A549 (cell line): ENCODE results near the gene HOXD9. TPM values are rescaled to one million over a fixed set of nuclear protein-coding genes. Genes with fewer than 3 reads are reported as not detected.

ENCODE experiments used
- ATAC-seq, 2 experiments: fragments of 200-7000 bp in 1 of 2; fragments of >200 bp in 1 of 2; cut with Nextera tagmentation in 1 of 2; cut with Tn5 transposase in 1 of 2; 3 replicates each; pipeline versions ENCODE4 v1.8.0 to v1.9.1; 2018 to 2020; ENCODE audit warnings: mild to moderate bottlenecking in 1 of 2, moderate library complexity in 1 of 2
- CTCF ChIA-PET: fragments of 300-600 bp; sonication (Branson Sonifier 250); formaldehyde crosslinking; extraction: SDS; loops from one replicate; lab custom pipeline; 2021; ENCODE audit warnings: antibody characterized with exemption, inconsistent platforms; lab: Yijun Ruan, JAX
- POLR2A ChIA-PET: fragments of 350-600 bp; formaldehyde crosslinking; extraction: SDS; loops from one replicate; lab custom pipeline; 2021; ENCODE audit warnings: antibody characterized with exemption, inconsistent platforms; lab: Yijun Ruan, JAX
- DNase-seq, 2 experiments: peaks; one replicate each; pipeline versions ENCODE4 v3.0.0 to v3.0.0-alpha.2; 2011 to 2016; ENCODE audit warnings: low read depth in 1 of 2, low spot score in 1 of 2
- FAIRE-seq: peaks from 2 replicates; lab custom pipeline; 2011; peaks lifted over from hg19 to GRCh38; lab: Jason Lieb, UNC
- H3K27ac ChIP-seq, 2 experiments: fragments of >200 bp; sonication (Bioruptor Twin); formaldehyde crosslinking; 3 replicates each; pipeline ENCODE4 v1.5.1; 2016 to 2017
- H3K4me1 ChIP-seq: fragments of >200 bp; sonication (Bioruptor Twin); formaldehyde crosslinking; 3 replicates; pipeline ENCODE4 v1.6.1; 2016
- H3K4me2 ChIP-seq: fragments of >200 bp; sonication (Bioruptor Twin); formaldehyde crosslinking; 3 replicates; pipeline ENCODE4 v1.6.1; 2016
- H3K4me3 ChIP-seq: fragments of >200 bp; sonication (Bioruptor Twin); formaldehyde crosslinking; 3 replicates; pipeline ENCODE4 v1.5.1; 2016
- H3K9me3 ChIP-seq: fragments of >200 bp; sonication (Bioruptor Twin); formaldehyde crosslinking; 3 replicates; pipeline ENCODE4 v1.6.1; 2016
- BHLHE40 ChIP-seq: IDR thresholded peaks from 2 replicates; pipeline ENCODE4 v1.6.1; 2012; ENCODE audit warnings: low read depth, low read length, inconsistent platforms
- CBX2 ChIP-seq: fragments of 200-600 bp; sonication (generic); IDR thresholded peaks from 2 replicates; pipeline ENCODE4 v1.6.1; 2016; ENCODE audit warnings: low read depth, mild to moderate bottlenecking, borderline replicate concordance
- CBX8 ChIP-seq: fragments of 200-600 bp; sonication (generic); IDR thresholded peaks from 2 replicates; pipeline ENCODE4 v1.6.1; 2016
- CEBPB ChIP-seq, 2 experiments: fragments of >200 bp in 1 of 2; sonication (Bioruptor Twin) in 1 of 2; formaldehyde crosslinking in 1 of 2; IDR thresholded peaks; 2 replicates each; pipeline ENCODE4 v1.6.1; 2012 to 2016
- EHF ChIP-seq: fragments of 250-450 bp; sonication (Bioruptor Pico); IDR thresholded peaks from 2 replicates; pipeline ENCODE4 v1.5.0; 2020; ENCODE audit warnings: mild to moderate bottlenecking
- EHMT2 ChIP-seq: fragments of 200-600 bp; sonication (generic); IDR thresholded peaks from 2 replicates; pipeline ENCODE4 v1.6.1; 2016; ENCODE audit warnings: antibody characterized with exemption, low read depth, mild to moderate bottlenecking, moderate library complexity
- FOSB ChIP-seq: fragments of 250-450 bp; sonication (Bioruptor Pico); IDR thresholded peaks from 2 replicates; pipeline ENCODE4 v1.5.0; 2020; ENCODE audit warnings: mild to moderate bottlenecking, moderate library complexity
- FOSL2 ChIP-seq, 2 experiments: fragments of 450-650 bp in 1 of 2; fragments of >200 bp in 1 of 2; sonication (Bioruptor Twin) in 1 of 2; formaldehyde crosslinking; IDR thresholded peaks; 2 replicates each; pipeline versions ENCODE4 v1.5.0 to v1.6.1; 2016 to 2020; ENCODE audit warnings: mild to moderate bottlenecking in 1 of 2, moderate library complexity in 1 of 2
- GATA3 ChIP-seq: IDR thresholded peaks from 2 replicates; pipeline ENCODE4 v1.6.1; 2012; ENCODE audit warnings: borderline replicate concordance
- HDAC2 ChIP-seq: fragments of 200-600 bp; sonication (generic); IDR thresholded peaks from 2 replicates; pipeline ENCODE4 v1.6.1; 2016
- HEYL ChIP-seq: fragments of 250-450 bp; sonication (Bioruptor Pico); IDR thresholded peaks from 2 replicates; pipeline ENCODE4 v1.8.0; 2021; ENCODE audit warnings: mild to moderate bottlenecking, moderate library complexity
- HOXA7 ChIP-seq: fragments of 250-450 bp; sonication (Bioruptor Pico); IDR thresholded peaks from 2 replicates; pipeline ENCODE4 v1.5.0; 2020; ENCODE audit warnings: mild to moderate bottlenecking, moderate library complexity
- HOXB5 ChIP-seq: fragments of 250-450 bp; sonication (Bioruptor Pico); IDR thresholded peaks from 2 replicates; pipeline ENCODE4 v1.5.0; 2020; ENCODE audit warnings: mild to moderate bottlenecking, moderate library complexity
- JUN ChIP-seq, 2 experiments: fragments of >200 bp; sonication (Bioruptor Twin); formaldehyde crosslinking; IDR thresholded peaks; 2 replicates in 1 of 2; 3 replicates in 1 of 2; pipeline ENCODE4 v1.6.1; 2016 to 2017
- JUNB ChIP-seq: fragments of >200 bp; sonication (Bioruptor Twin); formaldehyde crosslinking; IDR thresholded peaks from 2 replicates; pipeline ENCODE4 v1.6.1; 2016
- KDM1A ChIP-seq: fragments of 200-600 bp; sonication (generic); IDR thresholded peaks from 2 replicates; pipeline ENCODE4 v1.6.1; 2016; ENCODE audit warnings: low read depth, mild to moderate bottlenecking
- KDM5A ChIP-seq: fragments of 200-600 bp; sonication (generic); IDR thresholded peaks from 2 replicates; pipeline ENCODE4 v1.6.1; 2016; ENCODE audit warnings: antibody characterized with exemption, mild to moderate bottlenecking
- MAFK ChIP-seq: fragments of 450-650 bp; IDR thresholded peaks from 2 replicates; pipeline ENCODE4 v1.6.1; 2014; ENCODE audit not compliant: partially characterized antibody
- MAX ChIP-seq: IDR thresholded peaks from 2 replicates; pipeline ENCODE4 v1.6.1; 2012
- NFE2L2 ChIP-seq: fragments of 150-350 bp; conservative IDR thresholded peaks from 2 replicates; pipeline ENCODE4 v1.6.1; 2014; ENCODE audit warnings: low read length
- NPAS2 ChIP-seq: fragments of 250-450 bp; sonication (Bioruptor Pico); IDR thresholded peaks from 2 replicates; pipeline ENCODE4 v1.8.0; 2022; ENCODE audit warnings: mild to moderate bottlenecking, moderate library complexity, borderline replicate concordance
- NR3C1 ChIP-seq: fragments of >200 bp; sonication (Bioruptor Twin); formaldehyde crosslinking; IDR thresholded peaks from 3 replicates; pipeline ENCODE4 v1.6.1; 2017
- PHF8 ChIP-seq: fragments of 200-600 bp; sonication (generic); IDR thresholded peaks from 2 replicates; pipeline ENCODE4 v1.6.1; 2016; ENCODE audit warnings: low read depth, mild to moderate bottlenecking, antibody characterized with exemption, moderate library complexity, borderline replicate concordance
- POLR2A ChIP-seq: IDR thresholded peaks from 2 replicates; pipeline ENCODE4 v1.6.1; 2012; ENCODE audit warnings: mild to moderate bottlenecking, low read length
- RFX5 ChIP-seq: fragments of 450-650 bp; IDR thresholded peaks from 2 replicates; pipeline ENCODE4 v1.7.1; 2014; ENCODE audit warnings: antibody characterized with exemption, mild to moderate bottlenecking, moderate library complexity
- RNF2 ChIP-seq: fragments of 200-600 bp; sonication (generic); IDR thresholded peaks from 2 replicates; pipeline ENCODE4 v1.6.1; 2016; ENCODE audit warnings: low read depth, mild to moderate bottlenecking, antibody characterized with exemption, moderate library complexity, borderline replicate concordance
- SMC3 ChIP-seq: fragments of >200 bp; sonication (Bioruptor Twin); formaldehyde crosslinking; IDR thresholded peaks from 3 replicates; pipeline ENCODE4 v1.6.1; 2018; ENCODE audit warnings: inconsistent platforms
- TFCP2L1 ChIP-seq: fragments of 250-450 bp; sonication (Bioruptor Pico); IDR thresholded peaks from 2 replicates; pipeline ENCODE4 v1.5.0; 2021; ENCODE audit warnings: mild to moderate bottlenecking
- TP53 ChIP-seq: fragments of 250-450 bp; sonication (Bioruptor Pico); IDR thresholded peaks from 2 replicates; pipeline ENCODE4 v1.5.0; 2021; ENCODE audit warnings: mild to moderate bottlenecking, moderate library complexity
- USF2 ChIP-seq: fragments of 450-650 bp; IDR thresholded peaks from 2 replicates; pipeline ENCODE4 v1.6.1; 2014; ENCODE audit warnings: antibody characterized with exemption
- ZFP36 ChIP-seq: fragments of 450-650 bp; IDR thresholded peaks from 2 replicates; pipeline ENCODE4 v1.6.1; 2014; ENCODE audit warnings: borderline replicate concordance; ENCODE audit not compliant: partially characterized antibody
- ZNF302 ChIP-seq: fragments of 250-450 bp; sonication (Bioruptor Pico); IDR thresholded peaks from 2 replicates; pipeline ENCODE4 v1.9.0; 2021; ENCODE audit warnings: inconsistent platforms, mild to moderate bottlenecking, moderate library complexity
- ZSCAN20 ChIP-seq: fragments of 250-450 bp; sonication (Bioruptor Pico); IDR thresholded peaks from 2 replicates; pipeline ENCODE4 v1.8.0; 2022; ENCODE audit warnings: mild to moderate bottlenecking, moderate library complexity
- WGBS: methylation state at CpG from one replicate; pipeline ENCODE4 v1.1.6; 2017; ENCODE audit errors: missing lambda C conversion rate; 5-methylcytosine and 5-hydroxymethylcytosine counted together
- polyA plus RNA-seq, 4 experiments: library from polyadenylated mRNA; depleted of rRNA in 3 of 4; stranded (reverse); fragments of >200 nt; fragmentation: RNase III in 1 of 4; extraction: RNeasy Plus Mini Kit Qiagen cat#74134 plus additional on column Dnase treatment in 1 of 4; gene quantifications; 2 replicates in 3 of 4; 3 replicates in 1 of 4; pipeline ENCODE4 v1.2.3, GENCODE V29; 2011 to 2017

The HOXD9 gene
- polyA plus RNA-seq, 2 of the 4 experiments (the other 2 are of a cell fraction), result 0.45 to 1.0 TPM

GRCh38 chr2:176120364-176121189 lies 1.9 kb upstream of the HOXD9 start:
- 0 out of 3 replicates have a peak, but pooled peaks cover 3% of the 10 kb centered on the region for H3K4me1 ChIP-seq
- ATAC-seq (no peak), DNase-seq (no peak), FAIRE-seq (no peak)
- H3K27ac ChIP-seq, result no peak overlapping the region
- CTCF ChIA-PET, result interaction anchor here (0.5 to 3.7 kb wide), 15 partner anchors 9 to 1078 kb away, joined by 3 to 13 read pairs (median 4); no protein-coding TSS in a partner anchor
- POLR2A ChIA-PET, result no interaction called here
- no peak for TF ChIP-seq NR3C1
- TF ChIP-seq TP53 (CRISPR knock-in tag), result no peak
- no peak for TF ChIP-seq HOXB5
- no peak for TF ChIP-seq HOXA7 (CRISPR knock-in tag)
- TF ChIP-seq NPAS2 (CRISPR knock-in tag), result no peak
- TF ChIP-seq BHLHE40, result no peak
- TF ChIP-seq EHF (CRISPR knock-in tag), result no peak
- no peak for TF ChIP-seq RNF2
- TF ChIP-seq FOSL2 (IDR thresholded peaks at IDR 0.05), result no peak
- no peak for TF ChIP-seq FOSL2 (CRISPR knock-in tag; IDR thresholded peaks at IDR 0.05)
- no peak for TF ChIP-seq HEYL (CRISPR knock-in tag)
- no peak for TF ChIP-seq EHMT2
- no peak for TF ChIP-seq JUN (IDR thresholded peaks at IDR 0.05)
- no peak for TF ChIP-seq CEBPB (IDR thresholded peaks at IDR 0.05)
- no peak for TF ChIP-seq CBX8
- TF ChIP-seq CBX2, result no peak
- TF ChIP-seq JUNB, result no peak
- TF ChIP-seq MAFK, result no peak
- no peak for TF ChIP-seq RFX5
- TF ChIP-seq ZSCAN20 (CRISPR knock-in tag), result no peak
- H3K4me2 ChIP-seq, result no peak overlapping the region
- H3K9me3 ChIP-seq, result no peaks in the 10 kb centered on the region
- WGBS, result 86% methylated on average over 13 of the region's 13 CpGs
- H3K4me3 ChIP-seq, result no peak overlapping the region

GRCh38 chr2:176121190-176122051 lies 1.1 kb upstream of the HOXD9 start:
- FAIRE-seq (no peak), DNase-seq (no peak), ATAC-seq (no peak)
- no peak overlapping the region for H3K4me2 ChIP-seq
- H3K4me1 ChIP-seq, result 0 out of 3 replicates have a peak, but pooled peaks cover 3% of the 10 kb centered on the region
- WGBS, result 91% methylated on average over 49 of the region's 53 CpGs
- CTCF ChIA-PET, result interaction anchor here (1.2 to 3.7 kb wide), 9 partner anchors 9 to 1027 kb away, joined by 3 to 13 read pairs (median 5); no protein-coding TSS in a partner anchor
- POLR2A ChIA-PET, result no interaction called here
- H3K27ac ChIP-seq, result no peak overlapping the region
- no peak overlapping the region for H3K4me3 ChIP-seq
- no peaks in the 10 kb centered on the region for H3K9me3 ChIP-seq
- no peak for TF ChIP-seq KDM1A
- no peak for TF ChIP-seq ZNF302
- no peak for TF ChIP-seq POLR2A
- TF ChIP-seq PHF8, result no peak
- TF ChIP-seq BHLHE40, result no peak
- no peak for TF ChIP-seq MAX
- no peak for TF ChIP-seq FOSB (CRISPR knock-in tag)
- no peak for TF ChIP-seq CBX8
- no peak for TF ChIP-seq CBX2
- TF ChIP-seq GATA3, result no peak
- no peak for TF ChIP-seq KDM5A
- TF ChIP-seq ZSCAN20 (CRISPR knock-in tag), result no peak
- TF ChIP-seq SMC3, result no peak
- no peak for TF ChIP-seq ZFP36
- TF ChIP-seq FOSL2 (IDR thresholded peaks at IDR 0.05), result no peak
- no peak for TF ChIP-seq FOSL2 (CRISPR knock-in tag; IDR thresholded peaks at IDR 0.05)
- no peak for TF ChIP-seq NFE2L2
- TF ChIP-seq USF2, result no peak
- TF ChIP-seq HDAC2, result no peak
- TF ChIP-seq TFCP2L1 (CRISPR knock-in tag), result no peak
